Loucy (cell line): ENCODE measurements around the gene COL21A1.

Experiments
- H2AFZ ChIP-seq: fragments of 200-600 bp; sonication (generic); 2 replicates; pipeline ENCODE4 v1.6.0; 2016; ENCODE audit warnings: antibody characterized with exemption, mild to moderate bottlenecking, low read length, moderate library complexity
- H3F3A ChIP-seq: fragments of 200-600 bp; 2 replicates; pipeline ENCODE4 v1.6.0; 2016; ENCODE audit warnings: antibody characterized with exemption, low read depth, mild to moderate bottlenecking
- H3K27me3 ChIP-seq: fragments of 200-600 bp; sonication (generic); 2 replicates; pipeline ENCODE4 v1.6.1; 2014; ENCODE audit warnings: low read length, mild to moderate bottlenecking; ENCODE audit not compliant: insufficient read depth, poor library complexity, severe bottlenecking
- H3K36me3 ChIP-seq: fragments of 200-600 bp; sonication (generic); 2 replicates; pipeline ENCODE4 v1.6.1; 2016; ENCODE audit warnings: low read length; ENCODE audit not compliant: insufficient read depth
- H3K4me1 ChIP-seq: fragments of 200-600 bp; sonication (generic); 2 replicates; pipeline ENCODE4 v1.5.1; 2014; ENCODE audit warnings: low read length, mild to moderate bottlenecking; ENCODE audit not compliant: insufficient read depth, poor library complexity, severe bottlenecking
- H3K4me2 ChIP-seq: fragments of 200-600 bp; sonication (generic); 2 replicates; pipeline ENCODE4 v1.6.0; 2014; ENCODE audit warnings: antibody characterized with exemption, low read length, low read depth, mild to moderate bottlenecking; ENCODE audit not compliant: poor library complexity, severe bottlenecking
- H3K4me3 ChIP-seq: fragments of 200-600 bp; sonication (generic); 2 replicates; pipeline ENCODE4 v1.5.1; 2014; ENCODE audit warnings: low read length, mild to moderate bottlenecking, mixed read lengths; ENCODE audit not compliant: poor library complexity, severe bottlenecking
- H3K79me2 ChIP-seq: fragments of 200-600 bp; sonication (generic); 2 replicates; pipeline ENCODE4 v1.6.1; 2014; ENCODE audit warnings: low read length; ENCODE audit not compliant: insufficient read depth
- H3K9ac ChIP-seq: fragments of 200-600 bp; sonication (generic); 2 replicates; pipeline ENCODE4 v1.6.0; 2014; ENCODE audit warnings: mild to moderate bottlenecking, low read depth, low read length, moderate library complexity; ENCODE audit not compliant: poor library complexity, severe bottlenecking
- H3K9me2 ChIP-seq: fragments of 200-600 bp; sonication (generic); replicated peaks from 2 replicates; pipeline ENCODE4 v1.6.1; 2016; ENCODE audit warnings: low read depth, low read length, mixed read lengths
- H3K9me3 ChIP-seq: fragments of 200-600 bp; sonication (generic); 2 replicates; pipeline ENCODE4 v1.6.1; 2014; ENCODE audit warnings: mild to moderate bottlenecking, antibody characterized with exemption, low read length, low read depth; ENCODE audit not compliant: insufficient read depth
- H4K20me1 ChIP-seq: fragments of 200-600 bp; sonication (generic); 2 replicates; pipeline ENCODE4 v1.6.0; 2014; ENCODE audit warnings: antibody characterized with exemption, low read length, mild to moderate bottlenecking; ENCODE audit not compliant: insufficient read depth, poor library complexity, severe bottlenecking
- CTCF ChIP-seq: fragments of 200-600 bp; sonication (generic); conservative IDR thresholded peaks from 2 replicates; pipeline ENCODE4 v1.5.1; 2014; ENCODE audit warnings: mild to moderate bottlenecking, antibody characterized with exemption, low read length
- EZH2phosphoT487 ChIP-seq: fragments of 200-600 bp; IDR thresholded peaks from 2 replicates; pipeline ENCODE4 v1.6.1; 2018; ENCODE audit warnings: antibody characterized with exemption, mild to moderate bottlenecking, moderate library complexity, borderline replicate concordance

COL21A1 gene

DNA sequence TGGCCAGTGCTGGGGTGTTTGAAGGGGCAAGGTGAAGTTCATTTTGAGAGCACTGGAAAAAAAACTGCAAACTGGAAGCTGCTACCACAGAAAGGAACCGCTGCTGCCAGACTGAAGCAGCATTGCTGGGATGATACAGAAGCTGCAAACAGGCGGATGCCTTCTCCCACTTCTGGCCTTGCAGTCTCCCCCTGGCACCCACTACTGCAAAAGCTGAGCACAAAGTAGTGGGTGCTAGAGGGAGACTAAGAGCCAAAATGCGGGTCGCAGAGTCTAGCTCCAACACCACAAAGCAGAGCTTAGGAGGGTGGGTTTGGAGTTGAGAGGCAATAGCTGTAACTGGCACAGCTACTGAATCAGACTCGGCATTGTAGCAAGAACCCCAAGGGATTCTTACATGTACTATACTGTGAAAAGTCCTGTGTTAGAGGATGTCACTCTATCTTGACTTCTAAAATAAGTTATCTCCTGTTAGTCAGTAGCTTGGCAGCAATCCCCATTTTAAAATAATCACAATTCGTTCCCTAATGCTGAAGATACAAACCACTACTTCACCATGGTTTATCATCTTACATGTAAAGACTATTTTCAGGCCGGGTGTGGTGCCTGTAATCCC, 44.0 kb upstream of the COL21A1 start:
- Histone ChIP-seq H3F3A (no peaks in the 10 kb centered on the region), H3K4me2 (peak overlapping the region; percentile 66), H4K20me1 (no peaks in the 10 kb centered on the region), H3K79me2 (no peaks in the 10 kb centered on the region), H3K9me3 (peaks cover 8% of the 10 kb centered on the region; the same call in 1 of the 2 replicates), H3K9ac (peak overlapping the region; percentile 40), H3K4me3 (no peak overlapping the region), H2AFZ (0 out of 2 replicates have a peak overlapping the region, but pooled peaks have one; percentile 21), H3K27me3 (no peaks in the 10 kb centered on the region), H3K4me1 (peaks cover 44% of the 10 kb centered on the region), H3K36me3 (no peaks in the 10 kb centered on the region), H3K9me2 (no peaks in the 10 kb centered on the region)
- TF ChIP-seq EZH2phosphoT487: no peak
- no peak for TF ChIP-seq CTCF

GRCh38 chr6:56289721-56290120, 42.3 kb upstream of the COL21A1 start:
- Histone ChIP-seq H3K36me3 (no peaks in the 10 kb centered on the region), H3K4me1 (peaks cover 56% of the 10 kb centered on the region), H3K4me2 (peak overlapping the region; percentile 66), H3K9me3 (peaks cover 8% of the 10 kb centered on the region; the same call in 1 of the 2 replicates), H3K9ac (peak overlapping the region; percentile 40), H3K79me2 (no peaks in the 10 kb centered on the region), H3K9me2 (no peaks in the 10 kb centered on the region), H4K20me1 (no peaks in the 10 kb centered on the region), H3F3A (no peaks in the 10 kb centered on the region), H2AFZ (no peak overlapping the region), H3K27me3 (no peaks in the 10 kb centered on the region), H3K4me3 (peak overlapping the region; percentile 41)
- TF ChIP-seq EZH2phosphoT487: no peak
- no peak for TF ChIP-seq CTCF

DNA sequence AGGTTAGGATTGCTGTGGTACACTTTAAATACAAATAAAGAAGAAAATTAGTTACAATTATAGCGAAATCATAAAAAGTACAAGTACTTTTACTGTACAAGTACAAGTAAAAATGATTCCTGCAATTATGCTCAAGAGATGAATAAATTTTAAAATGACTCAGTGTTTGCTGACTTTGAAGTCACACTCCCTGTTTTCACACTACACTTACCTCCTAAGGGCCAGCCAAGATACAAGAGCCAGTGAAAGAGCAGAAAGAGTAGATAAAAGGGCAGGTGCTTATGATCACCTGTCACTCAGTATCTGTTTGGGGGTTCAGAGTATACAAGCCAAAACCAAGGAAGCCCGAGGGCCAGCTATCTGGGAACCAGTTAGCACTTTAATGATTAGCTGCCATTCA, 41.0 kb upstream of the COL21A1 start:
- Histone ChIP-seq H3K9me3 (peaks cover 8% of the 10 kb centered on the region; the same call in 1 of the 2 replicates), H2AFZ (no peak overlapping the region), H3K4me1 (peaks cover 57% of the 10 kb centered on the region), H3K79me2 (no peaks in the 10 kb centered on the region), H3K4me3 (no peak overlapping the region), H3K36me3 (no peaks in the 10 kb centered on the region), H4K20me1 (no peaks in the 10 kb centered on the region), H3K4me2 (no peak overlapping the region), H3K9me2 (no peaks in the 10 kb centered on the region), H3K27me3 (no peaks in the 10 kb centered on the region), H3K9ac (peak overlapping the region; percentile 2), H3F3A (no peaks in the 10 kb centered on the region)
- TF ChIP-seq CTCF (no peak), EZH2phosphoT487 (no peak)
